Breast epithelium (tissue), 3 donors: Measurements from ENCODE around the gene NEK4.

Source experiments
- CTCF ChIP-seq, 3 donors: fragments of 450-650 bp; IDR thresholded peaks; one replicate each; pipeline ENCODE4 v1.5.1; 2016 to 2017; ENCODE audit warnings: antibody characterized with exemption in 3 of 3, mild to moderate bottlenecking in 3 of 3, moderate library complexity in 3 of 3
- POLR2A ChIP-seq: fragments of 450-650 bp; IDR thresholded peaks from one replicate; pipeline ENCODE4 v1.6.1; 2016; ENCODE audit warnings: antibody characterized with exemption, mild to moderate bottlenecking, moderate library complexity
- POLR2AphosphoS5 ChIP-seq, 3 donors: sonication (generic); formaldehyde crosslinking; IDR thresholded peaks; one replicate each; pipeline ENCODE4 v1.6.1; 2017; ENCODE audit warnings: antibody characterized with exemption in 3 of 3

GRCh38 chr3:52809662-52810377, 39.1 kb upstream of the NEK4 start:
- no peak for TF ChIP-seq CTCF (IDR thresholded peaks at IDR 0.05)
- TF ChIP-seq POLR2A = no peak
- no peak for TF ChIP-seq POLR2AphosphoS5 (IDR thresholded peaks at IDR 0.05)
